ENCODE results near the gene DISC1. TPM values are rescaled to one million over a fixed set of nuclear protein-coding genes. Genes with fewer than 3 reads are reported as not detected.

The DISC1 gene
- total RNA-seq (1 to 10 TPM; 4.5 to 7.4 (median 5.2) TPM), polyA plus RNA-seq (2.3 TPM)
- long read RNA-seq, donor 1, partial matches to known transcripts = 0 of 15 reads
- long read RNA-seq, donor 1, other reads (novel, unspliced or antisense) = 15 of 15 reads
- long read RNA-seq, donor 2, partial matches to known transcripts = 0 of 6 reads
- long read RNA-seq, donor 2, other reads (novel, unspliced or antisense) = 6 of 6 reads
- long read RNA-seq, donor 3, partial matches to known transcripts = 0 of 43 reads
- long read RNA-seq, donor 3, other reads (novel, unspliced or antisense) = 43 of 43 reads
- long read RNA-seq, donor 4, partial matches to known transcripts = 0 of 6 reads
- long read RNA-seq, donor 4, other reads (novel, unspliced or antisense) = 6 of 6 reads

DNA sequence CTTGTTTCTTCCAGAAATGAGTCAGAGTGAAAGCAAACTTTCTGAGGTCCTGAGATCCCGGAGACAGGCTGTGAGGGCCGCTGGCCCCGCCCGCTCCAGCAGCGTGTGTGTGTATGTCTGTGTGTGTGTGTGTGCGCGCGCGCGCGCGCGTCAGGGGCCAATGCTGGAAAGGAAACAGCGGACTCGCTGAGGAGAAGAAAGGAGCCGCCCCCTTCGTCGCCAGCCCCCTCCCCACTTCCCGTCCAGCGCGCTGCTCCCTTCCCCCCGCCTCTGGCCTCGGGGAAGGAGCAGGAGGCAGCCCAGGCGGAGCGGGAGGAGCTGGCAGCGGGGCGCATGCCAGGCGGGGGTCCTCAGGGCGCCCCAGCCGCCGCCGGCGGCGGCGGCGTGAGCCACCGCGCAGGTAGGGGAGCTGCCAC, at the start of gene DISC1:
Gene DISC1, plus strand, starts transcription at position 256 of the 416 bp plus-strand sequence. Its CDS starts 78 bp downstream, at position 334.
- Histone ChIP-seq H3K9me3 (ENCODE audit: control insufficient read depth, low read length) (no peaks in the 10 kb centered on the region), H3K27me3 (ENCODE audit: control insufficient read depth, insufficient read depth) (no peaks in the 10 kb centered on the region), H3K27ac (ENCODE audit: low read length) (peak within 1 kb of the TSS; percentile 49), H3K4me1 (ENCODE audit: control insufficient read depth, insufficient read depth, low read length) (no peaks in the 10 kb centered on the region), H3K4me3 (ENCODE audit: low read length) (peak within 1 kb of the TSS; percentile 67)
- ATAC-seq (peak; percentile 86 to 93), DNase-seq (peak; percentile 91 to 95 (median 95))
- intact Hi-C loops (cut with DNase I) = no loop called here
- WGBS = under 1% methylated on average over 38 of the region's 38 CpGs

DNA sequence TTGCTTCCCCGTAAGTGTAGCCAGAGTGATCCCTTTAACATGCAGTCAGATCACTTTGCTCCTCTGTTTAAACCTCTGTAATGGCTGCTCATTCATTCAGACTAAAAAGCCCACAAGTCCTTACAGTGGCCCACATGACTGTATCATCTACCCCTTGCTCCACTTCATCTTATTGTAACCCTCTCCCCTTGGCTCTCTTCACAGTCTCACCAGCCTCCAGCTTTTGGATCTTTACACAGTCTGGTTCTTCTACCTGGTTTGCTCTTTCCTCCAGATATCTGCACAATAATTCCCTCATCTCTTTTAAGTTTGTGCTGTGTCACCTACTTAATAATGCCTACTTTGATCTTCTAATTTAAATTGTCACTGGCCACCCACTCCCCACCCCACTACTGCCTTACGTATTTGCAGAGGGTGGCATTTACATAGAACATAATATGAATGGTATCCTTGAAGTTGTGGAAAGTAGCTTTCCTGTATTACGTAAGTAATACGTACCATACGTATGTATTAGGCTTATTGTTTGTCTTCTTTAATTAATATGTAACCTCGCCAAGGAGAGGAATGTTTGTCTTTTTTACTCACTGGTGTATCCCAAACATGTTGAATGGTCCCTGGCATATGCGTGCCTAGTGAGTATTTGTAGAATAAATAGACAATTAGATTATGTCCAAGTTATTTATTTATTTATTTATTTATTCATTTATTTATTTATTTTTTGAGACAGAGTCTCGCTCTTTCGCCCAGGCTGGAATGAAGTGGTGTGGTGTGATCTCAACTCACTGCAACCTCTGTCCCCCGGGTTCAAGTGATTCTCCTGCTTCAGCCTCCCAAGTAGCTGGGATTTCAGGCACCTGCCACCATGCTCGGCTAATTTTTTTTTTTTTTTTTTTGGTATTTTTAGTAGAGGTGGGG, 49.5 kb upstream of the DISC1 start:
- intact Hi-C loops (cut with DNase I) = no loop called here
- no peak overlapping the region for H3K4me3 ChIP-seq (ENCODE audit: low read length)
- H3K27me3 ChIP-seq (ENCODE audit: control insufficient read depth, insufficient read depth) = no peaks in the 10 kb centered on the region
- no peak overlapping the region for H3K27ac ChIP-seq (ENCODE audit: low read length)
- H3K9me3 ChIP-seq (ENCODE audit: control insufficient read depth, low read length) = no peaks in the 10 kb centered on the region
- H3K4me1 ChIP-seq (ENCODE audit: control insufficient read depth, insufficient read depth, low read length) = no peaks in the 10 kb centered on the region
- DNase-seq (no peak), ATAC-seq (no peak)
- 93% methylated on average over 11 of the region's 11 CpGs for WGBS

DNA sequence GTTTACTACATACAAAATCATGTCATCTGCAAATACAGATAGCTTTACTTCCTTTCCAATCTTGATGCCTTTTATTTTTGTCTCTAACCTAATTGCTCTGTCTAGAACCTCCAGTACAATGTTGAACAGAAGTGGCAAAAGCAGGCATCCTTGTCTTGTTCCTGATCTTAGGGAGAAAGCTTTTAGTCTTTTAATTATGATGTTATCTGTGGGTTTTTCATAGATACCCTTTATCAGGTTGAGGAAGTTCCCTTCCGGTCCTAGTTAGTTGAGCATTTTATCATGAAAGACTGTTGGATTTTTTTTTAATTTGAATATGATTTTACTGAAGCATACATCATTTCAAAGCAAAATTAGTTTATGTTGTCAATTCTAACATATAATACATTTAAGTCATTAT, 45.7 kb upstream of the DISC1 start:
- no peak overlapping the region for H3K27ac ChIP-seq (ENCODE audit: low read length)
- intact Hi-C loops (cut with DNase I) = no loop called here

DNA sequence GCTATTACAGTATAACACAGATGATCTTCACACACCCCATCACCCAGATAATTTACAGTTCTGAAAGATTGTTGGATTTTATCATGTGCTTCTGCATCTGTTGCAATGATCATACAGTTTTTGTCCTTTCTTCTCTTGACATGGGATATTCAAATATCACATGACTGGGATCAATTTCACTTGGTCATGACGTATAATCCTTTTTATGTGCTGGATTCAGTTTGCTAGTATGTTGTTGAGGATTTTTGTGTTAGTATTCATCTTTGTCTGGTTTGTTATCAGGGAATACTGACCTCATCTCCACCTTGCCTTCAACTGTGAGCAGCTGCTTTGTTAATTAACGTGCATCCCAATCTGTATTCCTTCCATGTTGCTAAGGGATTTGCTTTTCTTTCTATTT, 44.7 kb upstream of the DISC1 start:
- Histone ChIP-seq H3K9me3 (ENCODE audit: control insufficient read depth, low read length) (no peaks in the 10 kb centered on the region), H3K27me3 (ENCODE audit: control insufficient read depth, insufficient read depth) (no peaks in the 10 kb centered on the region), H3K4me3 (ENCODE audit: low read length) (no peak overlapping the region), H3K4me1 (ENCODE audit: control insufficient read depth, insufficient read depth, low read length) (no peaks in the 10 kb centered on the region), H3K27ac (ENCODE audit: low read length) (no peak overlapping the region)
- ATAC-seq (no peak), DNase-seq (no peak)
- intact Hi-C loops (cut with DNase I) = no loop called here
- WGBS = 47% methylated on average over 2 of the region's 2 CpGs

More for the DNA sequence above, 45.7 kb upstream of the DISC1 start:
- Histone ChIP-seq H3K4me1 (ENCODE audit: control insufficient read depth, insufficient read depth, low read length) (no peaks in the 10 kb centered on the region), H3K4me3 (ENCODE audit: low read length) (no peak overlapping the region), H3K27me3 (ENCODE audit: control insufficient read depth, insufficient read depth) (no peaks in the 10 kb centered on the region), H3K9me3 (ENCODE audit: control insufficient read depth, low read length) (no peaks in the 10 kb centered on the region)
- 56% methylated on average over 1 of the region's 1 CpG for WGBS
- DNase-seq = no peak
- no peak for ATAC-seq

DNA sequence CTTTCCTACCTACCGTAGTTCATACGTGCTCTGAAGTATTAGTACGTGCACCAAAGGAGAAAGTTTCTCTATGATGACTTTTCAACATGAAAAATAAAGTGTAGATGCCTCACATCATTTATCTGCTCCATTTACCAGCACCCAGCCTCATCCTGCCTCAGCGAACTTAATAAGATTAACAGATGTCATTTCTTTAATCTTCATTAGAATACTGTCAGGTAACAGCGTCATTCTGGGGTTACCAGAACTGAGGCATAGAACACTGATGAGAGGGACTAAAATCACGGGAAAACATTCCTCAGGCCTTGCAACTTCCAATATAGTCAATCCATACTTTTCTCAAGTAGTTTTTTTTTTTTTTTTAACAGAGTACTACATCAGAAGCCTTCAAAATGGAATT, 43.2 kb upstream of the DISC1 start:
- no peak overlapping the region for H3K4me3 ChIP-seq (ENCODE audit: low read length)
- 77% methylated on average over 6 of the region's 6 CpGs for WGBS
- intact Hi-C loops (cut with DNase I) = no loop called here
- no peak overlapping the region for H3K27ac ChIP-seq (ENCODE audit: low read length)
- no peaks in the 10 kb centered on the region for H3K4me1 ChIP-seq (ENCODE audit: control insufficient read depth, insufficient read depth, low read length)
- no peaks in the 10 kb centered on the region for H3K9me3 ChIP-seq (ENCODE audit: control insufficient read depth, low read length)
- DNase-seq = no peak
- ATAC-seq = no peak
- H3K27me3 ChIP-seq (ENCODE audit: control insufficient read depth, insufficient read depth) = no peaks in the 10 kb centered on the region

DNA sequence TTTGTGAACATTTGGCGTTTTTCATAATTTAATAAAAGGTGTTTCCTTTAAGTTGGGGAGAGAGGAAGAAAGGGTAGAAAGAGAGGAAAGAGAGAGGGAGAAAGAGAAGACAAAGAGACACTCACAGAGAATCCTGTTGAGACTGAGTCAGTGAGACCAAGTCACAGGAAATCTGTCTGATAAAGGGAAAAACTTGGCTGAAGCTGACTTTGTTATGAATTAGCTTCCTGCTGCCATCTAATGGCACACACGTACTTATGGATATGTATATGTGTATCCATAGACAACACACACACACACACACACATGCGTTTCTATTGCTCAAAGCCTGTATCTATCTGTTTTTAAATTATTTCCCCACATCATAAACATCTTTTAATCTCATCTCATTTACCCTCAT, 42.5 kb upstream of the DISC1 start:
- ATAC-seq (no peak), DNase-seq (no peak)
- WGBS = 34% methylated on average over 3 of the region's 3 CpGs
- intact Hi-C loops (cut with DNase I) = no loop called here
- no peaks in the 10 kb centered on the region for H3K27me3 ChIP-seq (ENCODE audit: control insufficient read depth, insufficient read depth)
- H3K9me3 ChIP-seq (ENCODE audit: control insufficient read depth, low read length) = no peaks in the 10 kb centered on the region
- no peak overlapping the region for H3K4me3 ChIP-seq (ENCODE audit: low read length)
- peaks cover 1% of the 10 kb centered on the region for H3K4me1 ChIP-seq (ENCODE audit: control insufficient read depth, insufficient read depth, low read length)
- no peak overlapping the region for H3K27ac ChIP-seq (ENCODE audit: low read length)

DNA sequence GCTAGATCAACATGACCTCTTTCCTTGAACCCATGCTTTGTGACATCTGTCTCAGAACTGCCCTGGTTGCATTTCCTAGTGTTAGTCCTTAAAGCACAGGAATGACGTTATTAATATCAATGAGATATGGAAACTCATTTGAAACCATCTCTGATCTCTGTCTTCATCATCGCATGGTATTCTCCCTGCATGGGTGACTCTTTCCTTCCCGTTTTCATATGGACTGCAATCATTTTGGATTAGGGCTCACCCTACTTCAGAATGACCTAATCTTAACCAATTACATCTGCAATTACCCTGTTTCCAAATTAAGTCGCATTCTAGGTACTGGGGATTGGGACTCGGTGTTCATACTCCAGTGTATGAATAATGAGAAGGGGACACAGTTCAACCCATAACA, 41.7 kb upstream of the DISC1 start:
- DNase-seq = no peak
- H3K27me3 ChIP-seq (ENCODE audit: control insufficient read depth, insufficient read depth) = no peaks in the 10 kb centered on the region
- H3K9me3 ChIP-seq (ENCODE audit: control insufficient read depth, low read length) = no peaks in the 10 kb centered on the region
- peaks cover 1% of the 10 kb centered on the region for H3K4me1 ChIP-seq (ENCODE audit: control insufficient read depth, insufficient read depth, low read length)
- intact Hi-C loops (cut with DNase I) = loop anchor here in 3 of 4 donors (5.0 kb wide), 1 partner anchor 228 kb away; no protein-coding TSS in a partner anchor
- no peak overlapping the region for H3K4me3 ChIP-seq (ENCODE audit: low read length)
- 72% methylated on average over 5 of the region's 5 CpGs for WGBS
- no peak overlapping the region for H3K27ac ChIP-seq (ENCODE audit: low read length)
- no peak for ATAC-seq

DNA sequence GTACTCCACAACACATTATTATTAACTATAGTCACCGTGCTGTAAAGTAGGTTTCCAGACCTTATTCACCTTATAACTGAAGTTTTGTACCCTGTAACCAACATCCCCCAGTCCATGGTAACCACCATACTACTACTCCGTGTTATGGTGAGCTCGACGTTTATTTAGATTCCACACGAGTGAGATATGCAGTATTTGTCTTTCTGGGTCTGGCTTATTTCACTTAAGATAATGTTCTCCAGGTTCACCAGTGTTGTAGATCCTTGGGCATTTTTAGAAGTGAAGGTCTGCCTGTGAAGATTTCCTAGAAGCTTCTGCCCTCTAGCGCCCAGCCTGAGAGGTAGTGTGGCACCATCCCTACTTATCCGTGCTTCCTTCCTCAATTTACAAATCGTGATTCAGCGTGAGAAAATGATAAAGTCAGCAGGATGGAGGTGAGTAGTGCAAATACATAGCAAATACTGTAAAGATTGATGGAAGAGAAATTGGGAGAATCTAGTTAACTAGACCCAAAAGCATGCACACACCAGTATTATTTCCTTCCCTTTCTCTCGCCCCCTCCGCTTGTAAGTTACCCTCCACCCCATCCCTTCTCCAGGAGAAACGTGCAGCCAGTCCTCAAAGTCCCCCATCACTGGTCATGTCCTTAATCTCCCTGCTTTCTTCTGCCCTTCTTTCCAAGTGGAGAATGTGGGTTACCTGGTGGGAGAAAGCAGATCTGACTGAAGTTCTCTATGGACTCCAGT, 36.0 kb upstream of the DISC1 start:
- Histone ChIP-seq H3K9me3 (ENCODE audit: control insufficient read depth, low read length) (no peaks in the 10 kb centered on the region), H3K4me1 (ENCODE audit: control insufficient read depth, insufficient read depth, low read length) (peaks cover 1% of the 10 kb centered on the region), H3K27me3 (ENCODE audit: control insufficient read depth, insufficient read depth) (no peaks in the 10 kb centered on the region), H3K27ac (ENCODE audit: low read length) (no peak overlapping the region), H3K4me3 (ENCODE audit: low read length) (no peak overlapping the region)
- 20% methylated on average over 12 of the region's 12 CpGs for WGBS
- peak; percentile 55 to 72 (median 56) for DNase-seq
- intact Hi-C loops (cut with DNase I) = no loop called here
- ATAC-seq = peak; percentile 81 to 90

DNA sequence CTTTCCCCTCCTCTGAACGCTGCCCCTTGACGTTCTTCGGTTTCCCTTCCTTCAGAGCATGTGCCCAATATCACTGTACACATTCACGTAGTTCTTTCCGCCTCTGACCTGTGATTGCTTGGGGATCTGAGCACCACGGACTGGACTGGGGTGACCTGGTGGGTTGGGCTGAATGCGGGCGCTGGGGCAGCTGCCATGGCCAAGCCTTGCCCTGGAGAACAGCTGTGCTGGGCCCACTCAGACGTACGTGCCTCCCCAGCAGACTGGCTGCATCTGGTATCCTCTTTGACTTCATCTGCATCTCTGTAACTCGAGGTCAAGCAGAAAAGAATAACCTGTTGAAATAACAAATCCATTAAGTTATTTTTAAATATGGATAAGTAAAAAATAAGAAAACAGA, 35.1 kb upstream of the DISC1 start:
- ATAC-seq (no peak), DNase-seq (no peak)
- 64% methylated on average over 11 of the region's 11 CpGs for WGBS
- H3K27ac ChIP-seq (ENCODE audit: low read length) = no peak overlapping the region
- H3K9me3 ChIP-seq (ENCODE audit: control insufficient read depth, low read length) = no peaks in the 10 kb centered on the region
- intact Hi-C loops (cut with DNase I) = no loop called here
- H3K4me3 ChIP-seq (ENCODE audit: low read length) = no peak overlapping the region
- H3K27me3 ChIP-seq (ENCODE audit: control insufficient read depth, insufficient read depth) = no peaks in the 10 kb centered on the region
- peaks cover 1% of the 10 kb centered on the region for H3K4me1 ChIP-seq (ENCODE audit: control insufficient read depth, insufficient read depth, low read length)

DNA sequence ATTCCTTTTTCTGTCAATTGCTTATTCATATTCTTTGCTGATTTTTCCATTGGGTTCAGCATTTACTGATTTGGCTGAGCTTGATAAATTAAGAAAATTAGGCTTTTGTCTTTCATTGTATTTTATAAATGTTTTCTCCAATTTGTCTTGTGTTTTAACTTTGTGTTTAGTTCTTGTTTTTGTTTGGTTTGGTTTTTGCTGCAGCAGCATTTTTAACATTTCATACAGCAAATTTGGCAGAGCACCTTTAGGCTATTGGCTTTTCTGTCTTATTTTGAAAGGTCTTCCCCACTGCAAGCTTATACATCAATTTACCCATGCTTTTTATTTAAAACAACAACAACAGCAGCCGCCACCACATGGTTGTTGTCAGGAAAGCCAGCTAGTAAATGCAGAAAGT, 33.8 kb upstream of the DISC1 start:
- no peaks in the 10 kb centered on the region for H3K9me3 ChIP-seq (ENCODE audit: control insufficient read depth, low read length)
- WGBS = 71% methylated on average over 1 of the region's 1 CpG
- H3K27me3 ChIP-seq (ENCODE audit: control insufficient read depth, insufficient read depth) = no peaks in the 10 kb centered on the region
- no peak overlapping the region for H3K27ac ChIP-seq (ENCODE audit: low read length)
- no peak overlapping the region for H3K4me3 ChIP-seq (ENCODE audit: low read length)
- intact Hi-C loops (cut with DNase I) = no loop called here
- DNase-seq (no peak), ATAC-seq (no peak)
- H3K4me1 ChIP-seq (ENCODE audit: control insufficient read depth, insufficient read depth, low read length) = peaks cover 1% of the 10 kb centered on the region

All from right cardiac atrium (tissue), 5 donors.